WTC11 (cell line): ENCODE data around the gene ANO3.

Experiments used
- ATF2 ChIP-seq: sonication (generic); formaldehyde crosslinking; IDR thresholded peaks from 2 replicates; pipeline ENCODE4 v1.8.1; 2022; ENCODE audit warnings: low read depth, missing genetic modification reagents, borderline replicate concordance
- CBFB ChIP-seq: sonication (generic); formaldehyde crosslinking; IDR thresholded peaks from 2 replicates; pipeline ENCODE4 v1.8.1; 2022; ENCODE audit warnings: mild to moderate bottlenecking, low read depth, missing genetic modification reagents
- CTCF ChIP-seq: fragments of 200-600 bp; IDR thresholded peaks from 2 replicates; pipeline ENCODE4 v1.8.0; 2022; ENCODE audit warnings: antibody characterized with exemption
- E2F1 ChIP-seq: sonication (generic); formaldehyde crosslinking; IDR thresholded peaks from 2 replicates; pipeline ENCODE4 v1.8.0; 2022; ENCODE audit warnings: mild to moderate bottlenecking, missing genetic modification reagents
- E2F4 ChIP-seq: sonication (generic); formaldehyde crosslinking; IDR thresholded peaks from 2 replicates; pipeline ENCODE4 v1.8.1; 2022; ENCODE audit warnings: low read depth, mild to moderate bottlenecking, moderate library complexity, missing genetic modification reagents, borderline replicate concordance
- ETV6 ChIP-seq: sonication (generic); formaldehyde crosslinking; IDR thresholded peaks from 2 replicates; pipeline ENCODE4 v1.8.1; 2022; ENCODE audit warnings: mild to moderate bottlenecking, missing genetic modification reagents
- FOXP4 ChIP-seq: sonication (generic); formaldehyde crosslinking; IDR thresholded peaks from 2 replicates; pipeline ENCODE4 v1.8.0; 2022; ENCODE audit warnings: mild to moderate bottlenecking, missing genetic modification reagents
- PRDM15 ChIP-seq: sonication (generic); formaldehyde crosslinking; IDR thresholded peaks from 2 replicates; pipeline ENCODE4 v1.8.0; 2022; ENCODE audit warnings: missing genetic modification reagents
- TEAD1 ChIP-seq: sonication (generic); formaldehyde crosslinking; IDR thresholded peaks from 2 replicates; pipeline ENCODE4 v1.8.0; 2022; ENCODE audit warnings: mild to moderate bottlenecking, missing genetic modification reagents
- ZMAT4 ChIP-seq: fragments of 250-450 bp; sonication (Bioruptor Pico); IDR thresholded peaks from 2 replicates; pipeline ENCODE4 v1.9.0; 2021; ENCODE audit warnings: mild to moderate bottlenecking

- TF ChIP-seq CTCF (no peak), CBFB (CRISPR knock-in tag) (no peak), E2F4 (CRISPR knock-in tag) (no peak), FOXP4 (CRISPR knock-in tag) (no peak), PRDM15 (CRISPR knock-in tag) (no peak), ZMAT4 (CRISPR knock-in tag) (no peak), TEAD1 (CRISPR knock-in tag) (no peak), ETV6 (CRISPR knock-in tag) (no peak), ATF2 (CRISPR knock-in tag) (no peak), E2F1 (CRISPR knock-in tag) (no peak)
These were observed 374.3 kb downstream of the ANO3 start for GRCh38 chr11:26706181-26706580.
